NCI-H510A treated with DMSO at 0.1 percent for 48 hours (cell line): ENCODE results near the gene LIN28A.
"Not testable (repeated sequence)": the region's sequence is repeated elsewhere in the genome, so short reads cannot be mapped to it uniquely, and the experiment has no call there.

Source experiments
- DNase-seq: peaks from one replicate; lab custom pipeline; 2025; lab: John Stamatoyannopoulos, UW

Gene LIN28A

GRCh38 chr1:26410706-26411623 is at the start of gene LIN28A:
Gene LIN28A, plus strand, starts transcription at chr1:26410817. Its CDS starts 75 bp downstream, at chr1:26410892.
- no peak for DNase-seq

- DNase-seq: no peak
Measured at GRCh38 chr1:26361605-26362122, 49.0 kb upstream of the LIN28A start.

GRCh38 chr1:26362331-26362730 is 48.3 kb upstream of the LIN28A start:
- DNase-seq: no peak

- DNase-seq: peak; percentile 81
Measured at GRCh38 chr1:26363549-26364448, 46.8 kb upstream of the LIN28A start.

- no peak for DNase-seq
Measured at GRCh38 chr1:26364956-26365355, 45.7 kb upstream of the LIN28A start.

GRCh38 chr1:26367441-26367840 is 43.2 kb upstream of the LIN28A start:
- no peak for DNase-seq

GRCh38 chr1:26368006-26368405 is 42.6 kb upstream of the LIN28A start:
- no peak for DNase-seq

GRCh38 chr1:26368486-26368885 is 42.1 kb upstream of the LIN28A start:
- no peak for DNase-seq

GRCh38 chr1:26370591-26371382 is 39.8 kb upstream of the LIN28A start:
- no peak for DNase-seq

GRCh38 chr1:26372039-26372438 is 38.6 kb upstream of the LIN28A start:
- no peak for DNase-seq

GRCh38 chr1:26372611-26373010 is 38.0 kb upstream of the LIN28A start, which contains the start of gene ZNF683:
Gene ZNF683, minus strand, starts transcription at chr1:26372750. Its CDS starts 4,179 bp downstream, at chr1:26368571.
- not testable (repeated sequence) for DNase-seq

- no peak for DNase-seq
Measured at GRCh38 chr1:26373281-26373680, 37.3 kb upstream of the LIN28A start.

- DNase-seq: no peak
Measured at GRCh38 chr1:26373789-26374188, 36.8 kb upstream of the LIN28A start.

GRCh38 chr1:26374361-26374760 is 36.3 kb upstream of the LIN28A start:
- DNase-seq: not testable (repeated sequence)

GRCh38 chr1:26375081-26375480 is 35.5 kb upstream of the LIN28A start:
- DNase-seq: no peak

GRCh38 chr1:26376050-26376449 is 34.6 kb upstream of the LIN28A start:
- DNase-seq: no peak

- no peak for DNase-seq
Measured at GRCh38 chr1:26378088-26378878, 32.3 kb upstream of the LIN28A start.

GRCh38 chr1:26378879-26379251 is 31.8 kb upstream of the LIN28A start:
- DNase-seq: no peak

GRCh38 chr1:26384076-26384475 is 26.5 kb upstream of the LIN28A start:
- DNase-seq: no peak

GRCh38 chr1:26385063-26385462 is 25.6 kb upstream of the LIN28A start:
- not testable (repeated sequence) for DNase-seq

- no peak for DNase-seq
Measured at GRCh38 chr1:26387447-26387846, 23.2 kb upstream of the LIN28A start.
